Calu3 (cell line): ENCODE data around the gene KLF6. TPM values are rescaled to one million over a fixed set of nuclear protein-coding genes. Genes with fewer than 3 reads are reported as not detected.

ENCODE experiments used
- BruUV-seq: library from RNA; stranded (reverse); fragments of 400-500 nt; replicated peaks from 2 replicates; lab custom pipeline; 2021; lab: Mats Ljungman, UMichigan
- CTCF ChIA-PET: fragments of 300-600 bp; sonication (Branson Sonifier 250); formaldehyde crosslinking; loops from one replicate; lab custom pipeline; 2022; ENCODE audit warnings: antibody characterized with exemption; lab: Charles Lee
- DNase-seq: peaks from one replicate; pipeline ENCODE4 v3.0.0; 2022
- H3K27ac Mint-ChIP-seq: one replicate; pipeline ENCODE4 v1.8.0; 2022; ENCODE audit warnings: mixed read lengths; ENCODE audit not compliant: unreplicated experiment
- H3K27me3 Mint-ChIP-seq: one replicate; pipeline ENCODE4 v1.8.0; 2022; ENCODE audit warnings: mixed read lengths; ENCODE audit not compliant: unreplicated experiment
- H3K36me3 Mint-ChIP-seq: one replicate; pipeline ENCODE4 v1.8.0; 2022; ENCODE audit warnings: mild to moderate bottlenecking, moderate library complexity, mixed read lengths; ENCODE audit not compliant: insufficient read depth, unreplicated experiment
- H3K4me1 Mint-ChIP-seq: one replicate; pipeline ENCODE4 v1.8.0; 2022; ENCODE audit warnings: mild to moderate bottlenecking, low read depth, mixed read lengths; ENCODE audit not compliant: unreplicated experiment
- H3K4me3 Mint-ChIP-seq: one replicate; pipeline ENCODE4 v1.8.0; 2022; ENCODE audit warnings: mild to moderate bottlenecking, low read depth, moderate library complexity, mixed read lengths; ENCODE audit not compliant: unreplicated experiment
- H3K9me3 Mint-ChIP-seq: one replicate; pipeline ENCODE4 v1.8.0; 2022; ENCODE audit warnings: low read depth, mixed read lengths; ENCODE audit not compliant: unreplicated experiment
- intact Hi-C: fragments of 100-400 bp; cut with micrococcal nuclease; formaldehyde crosslinking; loops from one replicate; pipeline ENCODE4 v1.10.0; 2022; ENCODE audit not compliant: unreplicated experiment
- total RNA-seq: library from RNA; stranded (reverse); gene quantifications from 2 replicates; pipeline ENCODE4 v1.2.3, GENCODE V29; 2022
- TF ChIP-seq, protein P1 (sequence below): fragments of 200-600 bp; IDR thresholded peaks from one replicate; pipeline ENCODE4 v1.8.0; 2022; ENCODE audit warnings: antibody characterized with exemption; ENCODE audit not compliant: unreplicated experiment

KLF6 gene
- total RNA-seq, 1 experiment from 2014 or later = 140 TPM

DNA sequence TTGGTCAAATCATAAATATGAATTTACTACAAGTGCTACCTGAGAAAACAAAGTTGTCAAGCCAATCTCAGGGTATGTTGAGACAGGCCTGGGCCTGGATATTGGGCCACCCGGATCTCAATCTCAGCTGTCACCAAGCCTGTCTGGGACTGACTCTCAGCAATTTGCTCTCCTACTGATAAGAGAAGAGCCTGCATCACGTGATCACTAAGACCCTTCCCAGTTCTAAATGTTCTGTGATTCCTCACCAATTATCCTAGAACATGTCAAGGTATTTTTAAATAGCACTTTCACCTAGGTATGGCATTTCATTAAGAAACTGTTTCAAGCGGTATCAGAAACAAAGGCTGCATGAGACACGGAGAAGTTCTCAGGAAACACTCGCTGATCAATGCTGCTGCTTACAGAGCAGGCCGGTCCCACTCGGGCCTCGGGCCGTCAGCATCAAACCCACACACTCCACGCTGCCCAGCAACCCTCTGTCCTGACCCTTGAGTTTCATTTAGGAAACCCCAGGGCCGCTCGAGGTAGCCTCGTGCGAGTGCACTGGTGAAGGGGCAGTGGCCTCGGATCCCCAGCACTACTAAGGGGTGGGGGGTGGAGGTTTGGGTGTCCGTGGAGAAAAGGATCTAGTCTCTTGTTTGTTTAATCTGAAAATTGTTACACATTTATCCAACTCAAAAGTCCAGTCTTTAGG is 4.1 kb downstream of the KLF6 start:
- TF ChIP-seq, protein P1, sequence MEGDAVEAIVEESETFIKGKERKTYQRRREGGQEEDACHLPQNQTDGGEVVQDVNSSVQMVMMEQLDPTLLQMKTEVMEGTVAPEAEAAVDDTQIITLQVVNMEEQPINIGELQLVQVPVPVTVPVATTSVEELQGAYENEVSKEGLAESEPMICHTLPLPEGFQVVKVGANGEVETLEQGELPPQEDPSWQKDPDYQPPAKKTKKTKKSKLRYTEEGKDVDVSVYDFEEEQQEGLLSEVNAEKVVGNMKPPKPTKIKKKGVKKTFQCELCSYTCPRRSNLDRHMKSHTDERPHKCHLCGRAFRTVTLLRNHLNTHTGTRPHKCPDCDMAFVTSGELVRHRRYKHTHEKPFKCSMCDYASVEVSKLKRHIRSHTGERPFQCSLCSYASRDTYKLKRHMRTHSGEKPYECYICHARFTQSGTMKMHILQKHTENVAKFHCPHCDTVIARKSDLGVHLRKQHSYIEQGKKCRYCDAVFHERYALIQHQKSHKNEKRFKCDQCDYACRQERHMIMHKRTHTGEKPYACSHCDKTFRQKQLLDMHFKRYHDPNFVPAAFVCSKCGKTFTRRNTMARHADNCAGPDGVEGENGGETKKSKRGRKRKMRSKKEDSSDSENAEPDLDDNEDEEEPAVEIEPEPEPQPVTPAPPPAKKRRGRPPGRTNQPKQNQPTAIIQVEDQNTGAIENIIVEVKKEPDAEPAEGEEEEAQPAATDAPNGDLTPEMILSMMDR = no peak
- intact Hi-C loops = loop anchor here (5.0 to 10.0 kb wide), 2 partner anchors 106 to 894 kb away; no protein-coding TSS in a partner anchor
- H3K4me3 Mint-ChIP-seq = peak overlapping the region; percentile 98
- BruUV-seq = no TSS peak
- peaks cover 99% of the 10 kb centered on the region for H3K36me3 Mint-ChIP-seq
- no peak for DNase-seq
- no peaks in the 10 kb centered on the region for H3K9me3 Mint-ChIP-seq
- peaks cover 42% of the 10 kb centered on the region for H3K4me1 Mint-ChIP-seq
- CTCF ChIA-PET = no interaction called here
- H3K27ac Mint-ChIP-seq = peak overlapping the region; percentile 100
- peaks cover 8% of the 10 kb centered on the region for H3K27me3 Mint-ChIP-seq

DNA sequence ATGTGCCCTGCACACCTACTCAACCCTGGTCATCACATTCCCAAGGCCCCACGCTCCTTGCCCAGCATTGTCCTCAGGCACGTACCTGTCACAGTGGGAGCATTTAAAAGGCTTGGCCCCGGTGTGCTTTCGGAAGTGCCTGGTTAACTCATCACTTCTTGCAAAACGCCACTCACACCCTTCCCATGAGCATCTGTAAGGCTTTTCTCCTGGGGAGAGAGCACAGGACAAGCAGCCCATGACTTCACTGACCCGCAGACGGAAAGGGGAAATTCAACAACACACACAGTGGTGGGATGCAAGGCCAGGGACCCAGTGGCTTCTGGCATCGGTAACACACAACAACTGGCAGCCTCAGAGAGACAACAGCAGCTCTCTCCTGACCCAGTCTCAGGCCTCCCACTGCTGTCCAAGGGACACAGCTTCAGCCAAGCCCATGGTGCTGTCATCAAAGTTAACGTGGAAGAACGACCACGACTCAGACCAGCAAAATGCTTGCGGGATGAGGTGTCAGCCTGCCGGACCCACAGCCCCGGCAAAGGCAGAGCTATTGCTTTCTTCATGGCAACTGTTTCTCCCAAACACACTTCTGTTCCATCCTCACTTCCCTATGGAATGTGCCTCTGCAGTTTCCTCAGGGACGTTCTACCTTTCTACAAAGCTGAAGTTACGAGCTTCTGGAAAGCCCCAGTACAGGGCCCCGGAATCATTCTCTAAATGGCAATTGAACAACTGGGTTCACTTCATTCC is 4.8 kb downstream of the KLF6 start:
- TF ChIP-seq, protein P1 = no peak
- intact Hi-C loops = loop anchor here (5.0 to 10.0 kb wide), 2 partner anchors 107 to 895 kb away; no protein-coding TSS in a partner anchor
- BruUV-seq = no TSS peak
- Mint-ChIP-seq H3K4me3 (peak overlapping the region; percentile 98), H3K4me1 (peaks cover 45% of the 10 kb centered on the region), H3K36me3 (peaks cover 99% of the 10 kb centered on the region), H3K27me3 (peaks cover under 1% of the 10 kb centered on the region), H3K27ac (peak overlapping the region; percentile 100), H3K9me3 (no peaks in the 10 kb centered on the region)
- DNase-seq = no peak
- CTCF ChIA-PET = no interaction called here

DNA sequence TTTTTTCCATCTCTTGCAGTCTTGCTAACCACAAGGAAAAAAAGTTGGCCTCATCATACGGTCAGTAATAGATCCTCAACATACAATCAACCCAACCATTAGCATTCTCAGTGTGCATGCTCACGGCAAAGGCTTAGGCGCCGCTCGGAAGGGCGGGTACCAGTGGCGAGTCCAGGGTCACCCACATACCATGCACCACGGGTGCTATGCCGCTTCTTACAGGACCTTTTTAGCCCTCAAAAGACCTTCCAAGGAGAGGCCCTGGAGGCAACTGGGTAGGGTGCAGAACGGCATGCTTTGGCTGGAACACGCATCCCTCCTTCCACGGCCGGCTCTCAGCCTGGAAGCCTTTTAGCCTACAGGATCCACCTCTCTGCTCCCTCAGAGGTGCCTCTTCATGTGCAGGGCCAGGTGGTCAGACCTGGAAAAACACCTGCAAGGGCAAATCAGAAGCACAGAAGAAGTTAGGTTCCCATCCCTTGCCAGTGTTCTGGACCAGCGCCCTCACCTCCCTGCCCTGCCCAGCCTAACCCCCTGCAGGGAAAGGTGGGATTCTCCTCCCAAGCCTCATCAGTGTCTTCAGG is 5.8 kb downstream of the KLF6 start:
- Mint-ChIP-seq H3K27ac (peak overlapping the region; percentile 100), H3K27me3 (no peaks in the 10 kb centered on the region), H3K9me3 (no peaks in the 10 kb centered on the region), H3K4me3 (peak overlapping the region; percentile 98), H3K4me1 (peaks cover 47% of the 10 kb centered on the region), H3K36me3 (peaks cover 99% of the 10 kb centered on the region)
- no TSS peak for BruUV-seq
- CTCF ChIA-PET = no interaction called here
- intact Hi-C loops = loop anchor here (5.0 kb wide), 3 partner anchors 142 to 582 kb away; no protein-coding TSS in a partner anchor
- TF ChIP-seq, protein P1 = no peak
- DNase-seq = no peak

DNA sequence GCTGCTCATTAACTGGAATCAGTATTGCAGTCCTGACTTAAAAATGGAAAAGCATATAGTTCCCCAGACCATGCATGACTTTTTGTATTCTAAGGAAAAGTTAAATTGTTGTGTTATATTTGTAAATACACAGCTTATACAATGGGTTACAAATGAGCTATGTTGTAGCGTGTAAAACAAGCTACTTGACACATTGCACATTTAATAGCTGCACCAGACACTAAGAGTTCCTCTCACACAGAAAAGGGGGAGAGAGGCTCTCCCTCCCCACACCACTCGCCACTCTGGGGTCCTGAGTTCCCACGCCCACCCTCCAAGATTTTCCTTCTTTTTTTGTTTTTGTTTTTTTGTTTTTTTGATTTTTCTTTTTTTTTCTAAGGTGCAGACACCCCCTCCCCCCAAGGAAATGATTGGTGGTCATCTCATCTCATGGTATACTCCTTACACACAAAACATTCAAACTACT is 6.3 kb downstream of the KLF6 start:
- TSS peak; percentile 0 for BruUV-seq
- peak overlapping the region; percentile 98 for H3K4me3 Mint-ChIP-seq

More for the DNA sequence above, 6.3 kb downstream of the KLF6 start:
- DNase-seq = no peak
- CTCF ChIA-PET = interaction anchor here (1.1 kb wide), 2 partner anchors 29 to 985 kb away, joined by 3 read pairs; no protein-coding TSS in a partner anchor
- Mint-ChIP-seq H3K4me1 (peaks cover 47% of the 10 kb centered on the region), H3K9me3 (no peaks in the 10 kb centered on the region), H3K36me3 (peaks cover 99% of the 10 kb centered on the region), H3K27me3 (no peaks in the 10 kb centered on the region), H3K27ac (peak overlapping the region; percentile 100)
- intact Hi-C loops = loop anchor here (5.0 kb wide), 3 partner anchors 141 to 581 kb away; no protein-coding TSS in a partner anchor
- TF ChIP-seq, protein P1 = no peak
